Measurements from ENCODE around the gene CASP7.
"Not testable (repeated sequence)": the region's sequence is repeated elsewhere in the genome, so short reads cannot be mapped to it uniquely, and the experiment has no call there.

Gene CASP7

DNA sequence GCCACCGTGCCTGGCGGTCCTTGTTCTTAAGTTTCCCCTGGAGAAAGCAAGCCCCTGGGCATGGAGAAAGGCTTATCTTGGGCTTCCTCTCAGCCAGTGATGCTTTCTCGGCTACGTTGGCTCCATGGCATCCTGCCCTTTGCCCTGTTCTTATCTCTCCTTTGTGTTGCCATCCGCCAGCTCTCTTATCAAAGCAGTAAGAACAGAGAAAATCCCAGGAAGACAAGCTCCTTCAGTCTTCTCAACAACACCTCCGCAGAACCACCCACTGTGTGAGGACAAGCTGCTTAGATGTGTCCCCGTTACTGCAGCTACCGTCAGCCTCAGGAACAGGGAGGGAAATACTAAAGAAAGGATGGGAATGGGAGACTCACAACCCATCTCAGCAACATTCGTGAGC lies 75.1 kb downstream of the CASP7 start:
- DNase-seq = no peak

DNA sequence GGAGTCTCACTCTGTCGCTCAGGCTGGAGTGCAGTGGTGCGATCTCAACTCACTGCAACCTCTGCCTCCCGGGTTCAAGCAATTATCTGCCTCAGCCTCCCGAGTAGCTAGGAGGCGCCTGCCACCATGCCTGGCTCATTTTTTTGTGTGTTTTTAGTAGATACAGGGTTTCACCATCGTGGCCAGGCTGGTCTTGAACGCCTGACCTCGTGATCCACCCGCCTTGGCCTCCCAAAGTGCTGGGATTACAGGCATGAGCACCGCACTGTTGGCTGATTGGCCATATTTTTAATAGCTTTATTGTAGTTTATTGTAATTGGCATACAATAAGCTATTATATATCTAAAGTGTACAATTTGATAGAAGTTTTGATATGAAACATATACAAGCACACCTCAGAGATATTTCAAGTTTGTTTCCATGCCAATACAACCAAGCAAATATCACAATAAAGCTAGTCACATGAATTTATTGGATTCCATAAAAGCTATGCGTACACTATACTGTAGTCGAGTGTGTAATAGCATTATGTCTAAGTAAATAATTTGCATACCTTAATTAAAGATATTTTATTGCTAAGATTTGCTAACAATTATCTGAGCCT lies 77.3 kb downstream of the CASP7 start:
- DNase-seq = no peak

DNA sequence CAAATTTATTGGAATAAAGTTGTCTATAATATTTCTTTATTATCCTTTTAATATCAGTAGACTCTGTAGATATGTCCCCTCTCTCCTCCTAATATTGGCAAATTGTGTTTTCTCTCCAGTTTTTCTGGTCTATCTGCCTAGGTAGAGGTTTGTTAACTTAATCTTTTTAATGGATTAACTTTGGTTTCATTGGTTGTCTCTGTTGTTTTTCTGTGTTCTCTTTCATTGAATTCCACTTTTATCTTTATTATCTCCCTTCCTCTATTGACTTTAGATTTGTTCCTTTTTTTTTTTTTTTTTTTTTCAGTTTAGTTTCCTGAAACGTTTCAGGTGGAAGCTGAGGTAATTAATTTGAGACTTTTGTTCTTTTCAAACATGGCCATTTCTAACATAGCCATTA lies 82.4 kb downstream of the CASP7 start:
- DNase-seq = no peak

DNA sequence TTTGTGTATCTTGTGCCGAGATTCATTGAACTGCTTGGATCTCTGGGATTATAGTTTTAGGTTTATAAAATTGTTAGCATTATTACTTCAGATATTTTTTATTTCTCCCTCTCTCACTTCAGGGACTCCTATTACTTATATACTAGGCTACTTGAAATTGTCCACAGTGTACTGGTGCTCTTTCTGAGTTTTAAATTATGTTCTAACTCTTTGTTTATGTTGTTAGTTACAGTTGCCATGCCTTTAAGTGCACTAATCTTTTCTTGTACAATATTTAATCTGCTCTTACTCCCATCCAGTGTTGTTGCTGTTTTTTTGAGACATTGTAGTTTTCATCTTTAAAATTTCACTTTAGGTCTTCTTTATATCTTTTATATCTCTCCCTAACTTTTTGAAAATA lies 84.9 kb downstream of the CASP7 start:
- DNase-seq = no peak

DNA sequence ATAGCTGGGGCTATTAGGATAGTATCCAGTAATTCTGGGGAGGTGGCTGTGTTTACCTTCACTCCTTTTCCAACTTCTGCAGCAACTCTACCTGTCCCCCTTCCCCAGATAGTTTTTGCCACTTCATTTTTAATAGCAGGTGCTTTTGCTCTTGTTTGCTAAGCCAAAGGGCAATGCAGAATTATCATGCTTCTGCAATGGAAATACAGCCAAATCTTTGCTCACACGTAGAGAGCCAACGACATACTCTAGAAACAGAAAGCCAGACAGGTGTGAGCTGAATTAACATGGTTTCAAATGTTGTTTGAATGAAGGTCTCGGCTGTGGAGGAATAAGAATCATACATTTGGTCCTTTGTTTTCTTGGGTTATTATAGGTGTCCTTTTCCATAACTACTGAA lies 86.2 kb downstream of the CASP7 start:
- no peak for DNase-seq

DNA sequence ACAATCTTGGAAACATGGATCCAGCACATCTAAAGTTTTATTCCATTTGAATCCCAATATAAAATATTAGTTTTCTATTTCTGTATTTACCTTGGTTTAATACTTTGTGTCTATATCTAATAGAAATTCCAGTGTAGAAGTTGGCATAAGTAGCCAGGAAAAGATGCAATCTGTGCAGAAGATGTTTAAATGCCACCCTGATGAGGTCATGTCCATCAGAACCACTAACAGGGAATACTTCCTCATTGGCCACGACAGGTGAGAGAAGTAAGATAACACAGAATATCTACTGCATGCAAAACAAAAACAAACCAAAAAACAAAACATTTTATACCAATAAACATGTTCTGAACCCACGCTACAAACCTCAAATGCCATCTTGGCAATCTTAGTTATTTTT lies 87.5 kb downstream of the CASP7 start:
- no peak for DNase-seq

DNA sequence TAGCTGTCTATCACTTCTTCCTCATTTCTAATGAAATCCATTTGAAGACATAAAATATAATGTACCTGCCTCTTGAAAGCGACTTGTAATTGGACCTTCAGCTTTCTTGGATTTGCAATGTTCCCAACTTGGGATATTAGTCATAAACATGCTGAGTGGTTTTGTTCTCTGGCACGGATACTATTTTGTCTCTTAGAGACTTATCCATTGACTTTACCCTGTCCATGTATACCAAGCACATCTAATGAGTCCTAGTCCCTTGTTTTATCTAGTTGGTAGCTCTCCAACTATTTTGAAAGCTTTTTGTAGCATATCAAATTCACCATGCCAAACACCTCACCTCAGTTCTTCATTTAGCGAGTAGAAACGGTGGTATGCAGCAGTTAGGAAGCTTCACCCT lies 90.6 kb downstream of the CASP7 start:
- DNase-seq = no peak

DNA sequence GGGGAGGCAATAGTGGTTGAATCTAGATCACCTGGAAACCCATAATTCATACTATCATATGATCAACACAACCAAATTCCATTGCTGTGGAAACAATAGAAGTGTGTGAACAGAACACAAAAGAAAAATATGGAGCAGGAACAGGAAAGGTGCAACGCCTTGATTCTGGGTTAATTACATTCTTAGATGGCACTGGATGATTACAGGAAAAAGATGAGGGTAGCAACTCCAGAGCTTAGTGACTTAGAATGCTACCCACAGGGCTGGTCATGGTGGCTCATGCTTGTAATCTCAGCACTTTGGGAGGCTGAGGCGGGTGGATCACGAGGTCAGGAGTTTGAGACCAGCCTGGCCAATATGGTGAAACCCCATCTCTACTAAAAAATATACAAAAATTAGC lies 91.4 kb downstream of the CASP7 start:
- not testable (repeated sequence) for DNase-seq

DNA sequence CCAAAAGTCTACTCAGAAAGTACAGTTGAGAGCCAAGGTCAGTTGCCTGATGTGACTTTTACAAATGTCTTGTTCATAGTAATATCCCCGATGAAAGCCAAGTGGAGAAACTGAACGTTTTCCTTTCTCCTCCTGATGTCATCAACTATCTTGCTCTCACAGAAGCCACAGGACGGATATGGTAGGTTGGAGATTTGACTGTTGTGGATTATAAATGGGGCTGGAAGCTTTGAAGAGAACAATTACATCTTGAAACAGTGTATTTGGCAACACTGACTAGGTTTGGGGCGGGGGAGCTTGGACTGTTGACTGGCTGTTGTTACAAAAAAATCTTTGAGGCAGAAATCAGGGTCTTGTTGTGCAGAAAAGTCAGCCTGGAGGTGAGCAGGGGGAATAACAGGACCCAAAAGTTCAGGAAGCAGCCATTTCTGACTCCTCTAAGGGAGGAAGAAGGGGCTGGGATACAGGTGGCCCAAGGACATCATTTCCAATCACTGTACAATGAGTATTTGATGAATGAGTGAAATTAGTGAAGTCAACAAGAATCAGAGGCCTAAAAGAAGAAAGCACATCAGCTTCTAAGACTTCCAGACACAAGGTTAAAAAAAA lies 96.1 kb downstream of the CASP7 start:
- DNase-seq = peak; percentile 68

DNA sequence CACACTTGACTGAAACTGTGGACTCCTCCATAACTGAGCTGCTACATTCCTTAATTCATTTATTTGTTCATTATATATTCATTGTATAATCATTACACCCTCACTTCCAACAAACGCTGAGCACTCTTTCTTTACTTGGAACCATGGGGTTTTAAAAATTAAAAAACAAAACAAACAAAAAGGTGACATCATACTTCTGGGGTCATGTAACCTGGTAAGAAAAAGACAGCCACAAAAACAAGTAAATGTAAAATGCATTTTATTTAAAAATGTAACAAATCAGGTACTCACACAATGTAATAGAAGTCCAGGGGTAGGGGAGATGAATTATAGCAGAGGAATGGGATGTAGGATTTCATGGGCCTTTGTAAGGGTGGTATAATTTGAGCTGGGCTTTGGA lies 96.8 kb downstream of the CASP7 start:
- DNase-seq = no peak
